Sigmoid colon (tissue), 4 donors: ENCODE data around the gene ANGEL1.

Experiments used
- EP300 ChIP-seq, 4 donors: sonication (generic); formaldehyde crosslinking; IDR thresholded peaks; one replicate each; pipeline ENCODE4 v1.6.1; 2017; ENCODE audit warnings: antibody characterized with exemption in 4 of 4
- POLR2A ChIP-seq, 2 donors: fragments of 450-650 bp; IDR thresholded peaks; one replicate each; pipeline ENCODE4 v1.6.1; 2016; ENCODE audit warnings: antibody characterized with exemption in 2 of 2, mild to moderate bottlenecking in 2 of 2, moderate library complexity in 2 of 2
- POLR2AphosphoS5 ChIP-seq, 4 donors: sonication (generic); formaldehyde crosslinking; IDR thresholded peaks; one replicate each; pipeline ENCODE4 v1.6.1; 2017; ENCODE audit warnings: antibody characterized with exemption in 4 of 4
- TF ChIP-seq, protein P1 (sequence below), 4 experiments: fragments of 450-650 bp in 3 of 4; fragments of 200-600 bp in 1 of 4; IDR thresholded peaks; one replicate each; pipeline ENCODE4 v1.5.1; 2016 to 2019; ENCODE audit warnings: antibody characterized with exemption in 4 of 4, mild to moderate bottlenecking in 3 of 4, moderate library complexity in 2 of 4

DNA sequence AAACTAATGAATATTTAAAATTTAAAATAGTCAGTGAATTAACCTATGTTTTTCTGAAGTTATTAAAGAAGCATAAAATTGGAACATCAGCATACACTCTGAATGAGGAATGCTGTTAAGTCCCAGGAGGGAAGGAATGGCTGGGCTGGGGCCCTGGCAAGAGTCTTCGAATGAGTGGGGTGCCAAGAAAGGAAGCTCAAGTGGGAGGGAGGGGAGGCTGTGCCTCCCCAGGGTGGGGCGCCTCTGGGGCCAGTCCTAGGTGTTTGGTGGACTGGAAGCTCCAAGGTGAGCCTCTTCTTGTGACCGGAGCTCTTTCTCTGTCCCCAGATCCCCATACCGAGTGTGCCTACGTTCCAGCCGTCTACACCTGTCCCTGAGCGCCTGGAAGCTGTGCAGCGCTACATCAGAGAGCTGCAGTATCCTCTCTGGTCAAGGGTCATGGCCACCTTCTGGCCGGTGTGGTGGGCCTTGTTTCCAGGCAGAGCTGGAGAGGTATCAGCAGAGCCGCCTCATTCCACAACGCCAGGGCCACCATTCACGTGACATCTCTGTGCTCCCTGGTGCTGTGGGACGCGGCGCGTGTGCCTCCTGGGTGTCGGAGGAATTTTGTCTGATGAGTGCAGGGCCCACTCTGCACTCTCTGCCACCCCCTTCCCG is 42.9 kb downstream of the ANGEL1 start:
- TF ChIP-seq, protein P1, sequence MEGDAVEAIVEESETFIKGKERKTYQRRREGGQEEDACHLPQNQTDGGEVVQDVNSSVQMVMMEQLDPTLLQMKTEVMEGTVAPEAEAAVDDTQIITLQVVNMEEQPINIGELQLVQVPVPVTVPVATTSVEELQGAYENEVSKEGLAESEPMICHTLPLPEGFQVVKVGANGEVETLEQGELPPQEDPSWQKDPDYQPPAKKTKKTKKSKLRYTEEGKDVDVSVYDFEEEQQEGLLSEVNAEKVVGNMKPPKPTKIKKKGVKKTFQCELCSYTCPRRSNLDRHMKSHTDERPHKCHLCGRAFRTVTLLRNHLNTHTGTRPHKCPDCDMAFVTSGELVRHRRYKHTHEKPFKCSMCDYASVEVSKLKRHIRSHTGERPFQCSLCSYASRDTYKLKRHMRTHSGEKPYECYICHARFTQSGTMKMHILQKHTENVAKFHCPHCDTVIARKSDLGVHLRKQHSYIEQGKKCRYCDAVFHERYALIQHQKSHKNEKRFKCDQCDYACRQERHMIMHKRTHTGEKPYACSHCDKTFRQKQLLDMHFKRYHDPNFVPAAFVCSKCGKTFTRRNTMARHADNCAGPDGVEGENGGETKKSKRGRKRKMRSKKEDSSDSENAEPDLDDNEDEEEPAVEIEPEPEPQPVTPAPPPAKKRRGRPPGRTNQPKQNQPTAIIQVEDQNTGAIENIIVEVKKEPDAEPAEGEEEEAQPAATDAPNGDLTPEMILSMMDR (IDR thresholded peaks at IDR 0.05), result no peak
- TF ChIP-seq POLR2A (IDR thresholded peaks at IDR 0.05) (no peak), POLR2AphosphoS5 (IDR thresholded peaks at IDR 0.05) (no peak), EP300 (IDR thresholded peaks at IDR 0.05) (no peak)
